Testis (tissue), 2 donors: ENCODE data around the gene HTR4.

Experiments
- CTCF ChIP-seq, 3 experiments: fragments of 450-650 bp in 2 of 3; fragments of 200-600 bp in 1 of 3; sonication (generic) in 1 of 3; IDR thresholded peaks; one replicate each; pipeline ENCODE4 v1.5.1; 2016 to 2019; ENCODE audit warnings: antibody characterized with exemption in 3 of 3, mild to moderate bottlenecking in 2 of 3, moderate library complexity in 1 of 3
- POLR2A ChIP-seq: fragments of 450-650 bp; IDR thresholded peaks from one replicate; pipeline ENCODE4 v1.6.1; 2017; ENCODE audit warnings: antibody characterized with exemption, mild to moderate bottlenecking, moderate library complexity

- no peak for TF ChIP-seq CTCF (IDR thresholded peaks at IDR 0.05)
- TF ChIP-seq POLR2A = no peak
Measured at GRCh38 chr5:148497757-148498156, 156.6 kb downstream of the HTR4 start.
